K562 (cell line): ENCODE measurements around the gene KCNAB1. TPM values are rescaled to one million over a fixed set of nuclear protein-coding genes. Genes with fewer than 3 reads are reported as not detected.

Experiments used
- ATAC-seq: fragments of 200-7000 bp; cut with Tn5 transposase; 3 replicates; pipeline ENCODE4 v1.9.1; 2020; ENCODE audit warnings: moderate library complexity
- Bru-seq: library from RNA; stranded (reverse); fragments of 400-500 nt; gene quantifications from one replicate; lab custom pipeline; 2021; lab: Mats Ljungman, UMichigan
- BruChase-seq, 2 experiments: library from RNA; stranded (reverse); fragments of 400-500 nt; gene quantifications; one replicate each; lab custom pipeline; 2021; lab: Mats Ljungman, UMichigan
- BruUV-seq: library from RNA; stranded (reverse); fragments of 400-500 nt; replicated peaks from 2 replicates; lab custom pipeline; 2021; lab: Mats Ljungman, UMichigan
- CTCF ChIA-PET: fragments of 300-600 bp; formaldehyde crosslinking; extraction: SDS; loops from one replicate; lab custom pipeline; 2021; ENCODE audit warnings: low intra/inter-chr PET ratio; lab: Yijun Ruan, JAX
- POLR2A ChIA-PET: fragments of 300-600, 350-650 bp; sonication (Branson Sonifier 250); formaldehyde crosslinking; extraction: SDS; loops from one replicate; lab custom pipeline; 2021; ENCODE audit warnings: antibody characterized with exemption, inconsistent platforms; lab: Yijun Ruan, JAX
- DNase-seq, 4 experiments: peaks; one replicate each; pipeline versions ENCODE4 v3.0.0 to v3.0.0-alpha.2; 2011 to 2018; ENCODE audit warnings: low spot score in 3 of 4, mixed read lengths in 3 of 4; ENCODE audit errors: extremely low read depth in 1 of 4
- FAIRE-seq: peaks from 2 replicates; lab custom pipeline; 2011; peaks lifted over from hg19 to GRCh38; lab: Jason Lieb, UNC
- H2AFZ ChIP-seq: 2 replicates; pipeline ENCODE4 v1.6.0; 2011; ENCODE audit warnings: low read depth, low read length, control low read depth, inconsistent platforms
- H3K27ac ChIP-seq: fragments of 200-600 bp; 3 replicates; pipeline ENCODE4 v1.8.0; 2011; ENCODE audit warnings: low read depth, mild to moderate bottlenecking, control low read depth, inconsistent platforms, low read length, moderate library complexity, mixed read lengths; ENCODE audit errors: extremely low read depth
- H3K27me3 ChIP-seq, 2 experiments: fragments of 300-600 bp in 1 of 2; 2 replicates in 1 of 2; 3 replicates in 1 of 2; pipeline versions ENCODE4 v1.6.0 to v1.8.0; 2011; ENCODE audit warnings: inconsistent platforms in 2 of 2, low read length in 2 of 2, mild to moderate bottlenecking in 1 of 2, mixed read lengths in 1 of 2, moderate library complexity in 1 of 2; ENCODE audit not compliant: control insufficient read depth in 2 of 2, insufficient read depth in 2 of 2
- H3K36me3 ChIP-seq: fragments of 300-600 bp; 3 replicates; pipeline ENCODE4 v1.8.0; 2011; ENCODE audit warnings: mild to moderate bottlenecking, low read length, inconsistent platforms; ENCODE audit not compliant: control insufficient read depth, insufficient read depth
- H3K4me1 ChIP-seq, 2 experiments: fragments of 200-600 bp in 1 of 2; replicated peaks in 1 of 2; 2 replicates in 1 of 2; 3 replicates in 1 of 2; pipeline versions ENCODE4 v1.5.1 to v1.8.0; 2011; ENCODE audit warnings: inconsistent platforms in 2 of 2, low read length in 2 of 2, mild to moderate bottlenecking in 1 of 2, mixed read lengths in 1 of 2, moderate library complexity in 1 of 2; ENCODE audit not compliant: control insufficient read depth in 2 of 2, insufficient read depth in 2 of 2
- H3K4me2 ChIP-seq: 2 replicates; pipeline ENCODE4 v1.6.1; 2011; ENCODE audit warnings: low read length, control low read depth, inconsistent platforms, mixed read lengths; ENCODE audit not compliant: insufficient read depth
- H3K4me3 ChIP-seq: fragments of 200-600 bp; sonication (generic), shearing (Covaris generic); 2 replicates; pipeline ENCODE4 v1.5.1; 2016; ENCODE audit warnings: control low read depth, inconsistent platforms
- H3K79me2 ChIP-seq: fragments of 200-600 bp; 3 replicates; pipeline ENCODE4 v1.8.0; 2011; ENCODE audit warnings: low read length, inconsistent platforms; ENCODE audit not compliant: control insufficient read depth, insufficient read depth
- H3K9ac ChIP-seq, 2 experiments: 2 replicates each; pipeline versions ENCODE4 v1.6.0 to v1.6.1; 2011; ENCODE audit warnings: low read depth in 2 of 2, low read length in 2 of 2, control low read depth in 1 of 2, inconsistent platforms in 1 of 2, mild to moderate bottlenecking in 1 of 2, mixed read lengths in 1 of 2; ENCODE audit not compliant: insufficient read depth in 1 of 2
- H3K9me1 ChIP-seq: one replicate; pipeline ENCODE4 v1.6.0; 2011; ENCODE audit warnings: inconsistent platforms, mild to moderate bottlenecking, low read length, moderate library complexity; ENCODE audit not compliant: control insufficient read depth, insufficient read depth
- H3K9me3 ChIP-seq: replicated peaks from 2 replicates; pipeline ENCODE4 v1.5.1; 2011; ENCODE audit warnings: low read depth, low read length, inconsistent platforms; ENCODE audit not compliant: control insufficient read depth, insufficient read depth
- H4K20me1 ChIP-seq: replicated peaks from 2 replicates; pipeline ENCODE4 v1.6.1; 2011; ENCODE audit warnings: low read length, inconsistent platforms, mixed read lengths; ENCODE audit not compliant: control insufficient read depth, insufficient read depth
- ARHGAP35 ChIP-seq: fragments of 450-650 bp; IDR thresholded peaks from 2 replicates; pipeline ENCODE4 v1.6.1; 2018; ENCODE audit not compliant: partially characterized antibody
- FOXA1 ChIP-seq: fragments of 450-650 bp; IDR thresholded peaks from 2 replicates; pipeline ENCODE4 v1.6.1; 2016; ENCODE audit warnings: mild to moderate bottlenecking, borderline replicate concordance
- PCBP1 ChIP-seq: fragments of 200-400 bp; formaldehyde crosslinking; IDR thresholded peaks from 2 replicates; pipeline ENCODE4 v1.6.1; 2018; ENCODE audit warnings: mild to moderate bottlenecking, low read depth, low read length; ENCODE audit not compliant: poor library complexity, severe bottlenecking
- WGBS: fragments of 100-300 bp; shearing (Covaris generic); methylation state at CpG from one replicate; pipeline ENCODE4 v1.1.6; 2016; ENCODE audit warnings: low coverage, mixed read lengths; ENCODE audit not compliant: insufficient coverage; ENCODE audit errors: missing lambda C conversion rate; 5-methylcytosine and 5-hydroxymethylcytosine counted together
- in situ Hi-C: fragments of 300-500 bp; cut with MboI; formaldehyde crosslinking; loops from 4 replicates; pipeline ENCODE4 v1.15.0; 2018; ENCODE audit warnings: inconsistent platforms, mixed read lengths
- intact Hi-C: fragments of 100-400 bp; cut with micrococcal nuclease; formaldehyde crosslinking; loops from 2 replicates; pipeline ENCODE4 v1.14.2; 2022
- long read RNA-seq, 3 experiments: library from polyadenylated mRNA in 2 of 3; library from RNA in 1 of 3; unstranded in 2 of 3; stranded (forward) in 1 of 3; transcript quantifications; one replicate each; pipeline ENCODE4 v2.0.0, GENCODE V29; 2019 to 2022
- polyA minus RNA-seq, 3 experiments: library from RNA; depleted of rRNA, polyadenylated mRNA; stranded (reverse); fragments of >200 nt; gene quantifications; 2 replicates each; pipeline ENCODE4 v1.2.3, GENCODE V29; 2011
- polyA plus RNA-seq, 8 experiments: library from polyadenylated mRNA; depleted of rRNA in 4 of 8; stranded (reverse) in 5 of 8; unstranded in 3 of 8; fragments of >200 nt; fragmentation: Nextera tagmentation in 2 of 8; fragmentation: Illumina TruSeq in 1 of 8; extraction: Ambion mirVana in 2 of 8; extraction: Trizol in 1 of 8; gene quantifications; 2 replicates each; pipeline versions ENCODE4 v1.2.1 to v1.2.3, GENCODE V29; 2011 to 2014; ENCODE audit warnings: inconsistent platforms in 1 of 8, missing spikeins in 1 of 8
- total RNA-seq, 7 experiments: library from RNA; depleted of rRNA in 6 of 7; stranded (reverse); fragments of >200 nt in 6 of 7; fragmentation: Illumina TruSeq in 2 of 7; extraction: Trizol in 2 of 7; gene quantifications; 2 replicates each; pipeline versions ENCODE4 v1.2.1 to v1.2.3, GENCODE V29; 2011 to 2021; ENCODE audit warnings: low replicate concordance in 1 of 7
- TF ChIP-seq, protein P1 (sequence below): fragments of 250-450 bp; sonication (Bioruptor Pico); IDR thresholded peaks from 2 replicates; pipeline ENCODE4 v1.4.0; 2020; ENCODE audit warnings: mild to moderate bottlenecking, moderate library complexity

KCNAB1 gene
- total RNA-seq (2011; cell fraction: chromatin; rRNA removed; ENCODE audit: low replicate concordance), result 0.21 TPM in 1 of 2 replicates, not detected in the other
- not detected in 2 replicates for total RNA-seq (2011; cell fraction: nucleolus; rRNA removed)
- not detected in 2 replicates for total RNA-seq (2011; cell fraction: nucleoplasm; rRNA removed)
- total RNA-seq (2014; rRNA removed) (0.41 and 0.59 TPM in 2 replicates), total RNA-seq (2014; rRNA removed; fragmentation: Illumina TruSeq; extraction: Trizol) (0.51 and 0.93 TPM in 2 replicates), total RNA-seq (2015; rRNA removed; fragmentation: Illumina TruSeq; extraction: Trizol) (0.14 and 0.19 TPM in 2 replicates), total RNA-seq (2021) (0.40 and 0.76 TPM in 2 replicates), polyA plus RNA-seq (2011; rRNA removed) (0.26 and 0.42 TPM in 2 replicates), polyA plus RNA-seq (2014; fragmentation: Illumina TruSeq; extraction: Trizol) (0.32 and 0.61 TPM in 2 replicates), polyA plus RNA-seq (2014; fragmentation: Nextera tagmentation; extraction: Ambion mirVana) (1 to 10 TPM in 1 of 2 experiments, under 1 TPM in 1; 0.80 to 1.2 TPM), polyA plus RNA-seq (2014; rRNA removed) (0.32 and 0.41 TPM in 2 replicates), polyA minus RNA-seq (2011; rRNA and poly(A)+ RNA removed) (0.07 and 0.66 TPM in 2 replicates), Bru-seq, nascent RNA (percentile 8 among the genes with signal in this experiment), BruChase-seq, experiment 1, labeled RNA remaining after a 2-hour chase (percentile 7 among the genes with signal in this experiment), BruChase-seq, experiment 2, labeled RNA remaining after a 6-hour chase (percentile 12 among the genes with signal in this experiment)
- polyA plus RNA-seq (2011; cell fraction: cytosol; rRNA removed), result 0.03 and 0.15 TPM in 2 replicates
- polyA plus RNA-seq (2011; cell fraction: nucleus; rRNA removed), result 0.35 TPM in 1 of 2 replicates, not detected in the other
- 0.36 and 0.64 TPM in 2 replicates for polyA plus RNA-seq (2012)
- not detected in 2 replicates for polyA minus RNA-seq (2011; cell fraction: cytosol; rRNA and poly(A)+ RNA removed)
- 0.11 and 0.13 TPM in 2 replicates for polyA minus RNA-seq (2011; cell fraction: nucleus; rRNA and poly(A)+ RNA removed)
- long read RNA-seq, experiment 1, partial matches to known transcripts, result 0 of 91 reads
- long read RNA-seq, experiment 1, other reads (novel, unspliced or antisense), result 91 of 91 reads
- long read RNA-seq, experiment 2, result 0 reads
- long read RNA-seq, experiment 3, partial matches to known transcripts, result 0 of 1 reads
- long read RNA-seq, experiment 3, other reads (novel, unspliced or antisense), result 1 of 1 reads

DNA sequence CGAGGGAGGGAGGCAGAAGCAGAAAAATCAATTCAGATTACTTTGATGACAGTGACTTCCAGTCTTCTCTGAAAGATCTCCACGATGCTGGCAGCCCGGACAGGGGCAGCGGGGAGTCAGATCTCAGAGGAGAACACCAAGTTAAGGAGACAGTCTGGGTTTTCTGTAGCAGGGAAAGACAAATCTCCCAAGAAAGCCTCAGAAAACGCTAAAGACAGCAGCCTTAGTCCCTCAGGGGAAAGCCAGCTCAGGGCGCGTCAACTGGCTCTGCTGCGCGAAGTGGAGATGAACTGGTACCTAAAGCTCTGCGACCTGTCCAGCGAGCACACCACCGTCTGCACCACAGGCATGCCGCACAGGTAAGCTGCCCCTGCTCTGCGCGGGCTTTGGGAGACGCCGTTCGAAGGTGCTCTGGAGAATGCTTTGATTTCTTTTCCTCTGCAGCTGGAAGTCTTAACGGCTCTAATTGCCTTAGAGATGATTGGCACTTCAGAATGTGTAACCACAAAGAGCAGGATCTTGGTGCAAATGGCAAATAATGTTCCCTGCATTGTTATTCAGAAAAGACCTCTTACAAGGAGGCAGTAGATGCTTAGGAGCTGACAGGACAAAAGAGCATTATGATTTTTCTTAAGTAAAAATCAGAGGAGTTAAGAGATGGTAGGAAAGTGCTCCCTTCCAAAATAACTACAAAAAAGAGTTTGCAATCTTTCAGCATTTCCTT lies at the start of gene KCNAB1:
KCNAB1 (plus strand) TSS at position 51 of the 724 bp plus-strand sequence.
- Histone ChIP-seq H3K27ac (no peak within 1 kb of the TSS), H3K4me2 (no peak within 1 kb of the TSS), H3K9ac (no peak within 1 kb of the TSS), H3K79me2 (no peaks in the 10 kb centered on the region), H3K9me1 (no peaks in the 10 kb centered on the region), H3K4me3 (no peak within 1 kb of the TSS), H3K4me1 (no peaks in the 10 kb centered on the region), H2AFZ (no peak within 1 kb of the TSS), H3K36me3 (no peaks in the 10 kb centered on the region), H3K27me3 (peaks cover 0 to 6% of the 10 kb centered on the region in 2 experiments; a peak in 2 of 5 replicates), H3K9me3 (no peaks in the 10 kb centered on the region), H4K20me1 (no peaks in the 10 kb centered on the region)
- in situ Hi-C loops, result no loop called here
- FAIRE-seq (no peak), ATAC-seq (no peak; the same call in 2 of the 3 replicates), DNase-seq (no peak)
- BruUV-seq, result no TSS peak
- WGBS, result 4% methylated on average over 17 of the region's 19 CpGs
- CTCF ChIA-PET, result no interaction called here
- TF ChIP-seq ARHGAP35 (no peak), PCBP1 (no peak), FOXA1 (no peak)
- TF ChIP-seq, protein P1, sequence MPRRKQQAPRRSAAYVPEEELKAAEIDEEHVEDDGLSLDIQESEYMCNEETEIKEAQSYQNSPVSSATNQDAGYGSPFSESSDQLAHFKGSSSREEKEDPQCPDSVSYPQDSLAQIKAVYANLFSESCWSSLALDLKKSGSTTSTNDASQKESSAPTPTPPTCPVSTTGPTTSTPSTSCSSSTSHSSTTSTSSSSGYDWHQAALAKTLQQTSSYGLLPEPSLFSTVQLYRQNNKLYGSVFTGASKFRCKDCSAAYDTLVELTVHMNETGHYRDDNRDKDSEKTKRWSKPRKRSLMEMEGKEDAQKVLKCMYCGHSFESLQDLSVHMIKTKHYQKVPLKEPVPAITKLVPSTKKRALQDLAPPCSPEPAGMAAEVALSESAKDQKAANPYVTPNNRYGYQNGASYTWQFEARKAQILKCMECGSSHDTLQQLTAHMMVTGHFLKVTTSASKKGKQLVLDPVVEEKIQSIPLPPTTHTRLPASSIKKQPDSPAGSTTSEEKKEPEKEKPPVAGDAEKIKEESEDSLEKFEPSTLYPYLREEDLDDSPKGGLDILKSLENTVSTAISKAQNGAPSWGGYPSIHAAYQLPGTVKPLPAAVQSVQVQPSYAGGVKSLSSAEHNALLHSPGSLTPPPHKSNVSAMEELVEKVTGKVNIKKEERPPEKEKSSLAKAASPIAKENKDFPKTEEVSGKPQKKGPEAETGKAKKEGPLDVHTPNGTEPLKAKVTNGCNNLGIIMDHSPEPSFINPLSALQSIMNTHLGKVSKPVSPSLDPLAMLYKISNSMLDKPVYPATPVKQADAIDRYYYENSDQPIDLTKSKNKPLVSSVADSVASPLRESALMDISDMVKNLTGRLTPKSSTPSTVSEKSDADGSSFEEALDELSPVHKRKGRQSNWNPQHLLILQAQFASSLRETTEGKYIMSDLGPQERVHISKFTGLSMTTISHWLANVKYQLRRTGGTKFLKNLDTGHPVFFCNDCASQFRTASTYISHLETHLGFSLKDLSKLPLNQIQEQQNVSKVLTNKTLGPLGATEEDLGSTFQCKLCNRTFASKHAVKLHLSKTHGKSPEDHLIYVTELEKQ (CRISPR knock-in tag), result no peak
- POLR2A ChIA-PET, result interaction anchor here (0.5 to 0.6 kb wide), 2 partner anchors 74 to 116 kb away, joined by 3 read pairs; no protein-coding TSS in a partner anchor
- intact Hi-C loops, result no loop called here
